Measurements from ENCODE around the gene FAM3B.

Gene FAM3B

DNA sequence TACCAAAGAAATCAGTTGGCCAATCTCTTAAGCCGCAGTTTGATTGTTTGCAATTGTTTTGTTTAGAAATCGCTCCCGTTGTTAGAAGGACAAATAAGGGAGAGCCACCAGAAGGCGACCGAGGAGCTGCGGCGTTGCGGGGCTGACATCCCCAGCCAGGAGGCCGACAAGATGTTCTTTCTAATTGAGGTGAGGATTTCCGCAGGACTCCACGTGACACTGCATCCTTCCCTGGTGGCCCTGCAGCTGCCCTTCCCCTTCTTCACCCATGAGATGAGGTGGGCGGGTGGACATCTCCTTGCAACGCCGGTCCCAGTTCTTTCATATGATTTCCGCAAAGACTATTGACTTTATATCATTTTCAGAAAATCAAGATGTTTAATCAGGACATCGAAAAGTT, 82.2 kb downstream of the FAM3B start:
- TF ChIP-seq, protein P1, sequence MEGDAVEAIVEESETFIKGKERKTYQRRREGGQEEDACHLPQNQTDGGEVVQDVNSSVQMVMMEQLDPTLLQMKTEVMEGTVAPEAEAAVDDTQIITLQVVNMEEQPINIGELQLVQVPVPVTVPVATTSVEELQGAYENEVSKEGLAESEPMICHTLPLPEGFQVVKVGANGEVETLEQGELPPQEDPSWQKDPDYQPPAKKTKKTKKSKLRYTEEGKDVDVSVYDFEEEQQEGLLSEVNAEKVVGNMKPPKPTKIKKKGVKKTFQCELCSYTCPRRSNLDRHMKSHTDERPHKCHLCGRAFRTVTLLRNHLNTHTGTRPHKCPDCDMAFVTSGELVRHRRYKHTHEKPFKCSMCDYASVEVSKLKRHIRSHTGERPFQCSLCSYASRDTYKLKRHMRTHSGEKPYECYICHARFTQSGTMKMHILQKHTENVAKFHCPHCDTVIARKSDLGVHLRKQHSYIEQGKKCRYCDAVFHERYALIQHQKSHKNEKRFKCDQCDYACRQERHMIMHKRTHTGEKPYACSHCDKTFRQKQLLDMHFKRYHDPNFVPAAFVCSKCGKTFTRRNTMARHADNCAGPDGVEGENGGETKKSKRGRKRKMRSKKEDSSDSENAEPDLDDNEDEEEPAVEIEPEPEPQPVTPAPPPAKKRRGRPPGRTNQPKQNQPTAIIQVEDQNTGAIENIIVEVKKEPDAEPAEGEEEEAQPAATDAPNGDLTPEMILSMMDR (IDR thresholded peaks at IDR 0.05; ENCODE audit: borderline replicate concordance, control extremely low read depth, extremely low read depth, insufficient read depth, missing control alignments), result no peak
- DNase-seq (ENCODE audit: low spot score), result no peak
- in situ Hi-C loops (cut with MboI; ENCODE audit: low sequenced_read_pairs, unreplicated experiment), result no loop called here

DNA sequence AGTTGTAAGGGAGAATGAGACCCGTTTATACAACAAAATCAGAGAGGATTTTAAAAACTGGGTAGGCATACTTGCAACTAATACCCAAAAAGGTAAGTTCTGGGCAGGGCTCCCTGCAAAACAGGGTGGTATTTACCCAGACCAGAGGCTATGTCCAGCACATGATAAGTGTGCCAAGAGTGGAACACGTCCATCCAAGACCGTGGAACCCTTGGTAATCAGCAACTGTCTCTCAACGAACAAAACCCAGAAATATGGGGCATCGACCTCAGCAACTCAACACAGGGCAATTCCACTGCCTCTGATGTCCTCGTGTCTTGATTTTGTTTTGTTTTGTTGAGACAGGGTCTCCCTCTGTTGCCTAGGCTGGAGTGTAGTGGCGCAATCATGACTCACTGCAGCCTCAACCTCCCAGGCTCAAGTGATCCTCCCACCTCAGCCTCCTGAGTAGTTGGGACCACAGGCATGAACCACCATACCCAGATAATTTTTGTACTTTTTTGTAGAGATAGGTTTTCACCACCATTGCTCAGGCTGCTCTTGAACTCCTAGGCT, 82.7 kb downstream of the FAM3B start:
- TF ChIP-seq, protein P1 (IDR thresholded peaks at IDR 0.05; ENCODE audit: borderline replicate concordance, control extremely low read depth, extremely low read depth, insufficient read depth, missing control alignments), result no peak
- in situ Hi-C loops (cut with MboI; ENCODE audit: low sequenced_read_pairs, unreplicated experiment), result no loop called here
- no peak for DNase-seq (ENCODE audit: low spot score)

DNA sequence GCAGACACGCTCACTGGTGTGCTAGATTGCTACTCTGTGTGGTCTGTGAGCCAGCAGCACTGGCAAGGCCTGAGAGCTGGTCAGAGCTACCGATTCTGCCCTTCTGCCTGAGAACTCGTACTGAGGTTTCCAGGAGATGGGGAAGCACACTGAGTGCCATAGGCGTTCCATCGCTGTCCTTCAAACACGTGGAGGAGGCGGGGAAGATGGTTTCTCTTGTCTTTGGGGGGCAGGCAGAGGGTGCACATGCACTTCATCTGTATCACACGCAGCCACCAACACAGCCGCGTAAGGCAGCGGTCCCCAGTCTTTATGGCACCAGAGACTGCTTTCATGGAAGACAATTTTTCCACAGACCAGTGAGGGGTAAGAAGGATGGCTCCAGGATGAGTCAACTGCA, 85.6 kb downstream of the FAM3B start:
- DNase-seq (ENCODE audit: low spot score), result no peak
- TF ChIP-seq, protein P1 (IDR thresholded peaks at IDR 0.05; ENCODE audit: borderline replicate concordance, control extremely low read depth, extremely low read depth, insufficient read depth, missing control alignments), result no peak
- in situ Hi-C loops (cut with MboI; ENCODE audit: low sequenced_read_pairs, unreplicated experiment), result no loop called here

DNA sequence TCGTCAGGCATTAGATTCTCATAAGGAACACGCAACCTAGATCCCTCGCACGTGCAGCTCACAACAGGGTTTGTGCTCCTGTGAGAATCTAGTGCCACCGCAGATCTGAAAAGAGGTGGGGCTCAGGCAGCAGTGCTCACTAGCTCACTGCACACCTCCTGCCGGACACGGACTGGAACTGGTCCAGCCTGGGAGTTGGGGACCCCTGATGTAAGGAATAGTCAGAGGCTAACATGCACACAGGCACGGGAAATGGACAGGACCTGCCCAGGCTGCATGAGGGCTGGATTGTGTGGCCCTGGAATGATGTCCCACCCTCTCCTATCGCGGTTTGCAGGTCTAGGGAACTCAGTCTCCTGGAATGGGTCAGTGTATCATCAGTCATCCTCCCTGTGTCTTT, 86.2 kb downstream of the FAM3B start:
- in situ Hi-C loops (cut with MboI; ENCODE audit: low sequenced_read_pairs, unreplicated experiment), result no loop called here
- no peak for DNase-seq (ENCODE audit: low spot score)
- TF ChIP-seq, protein P1 (IDR thresholded peaks at IDR 0.05; ENCODE audit: borderline replicate concordance, control extremely low read depth, extremely low read depth, insufficient read depth, missing control alignments), result no peak

DNA sequence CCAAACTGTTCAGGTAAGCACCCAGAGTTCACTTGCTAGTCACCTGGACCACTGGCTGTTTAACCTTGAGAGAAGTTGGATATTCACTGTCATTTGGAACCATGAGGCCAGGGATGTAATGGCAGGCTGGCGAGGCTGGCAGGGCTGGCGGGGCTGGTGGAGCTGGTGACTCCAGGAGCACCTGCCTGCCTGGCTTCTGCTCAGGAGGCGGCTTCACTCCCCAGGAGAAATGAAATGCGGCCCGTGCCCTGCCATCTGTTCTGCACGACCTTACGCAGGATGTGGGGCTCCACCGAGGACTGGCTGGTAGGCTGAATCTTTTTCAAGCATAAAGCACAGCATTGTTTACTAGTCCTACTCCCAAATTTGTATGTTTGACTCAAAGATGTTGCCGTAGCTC, 86.7 kb downstream of the FAM3B start:
- TF ChIP-seq, protein P1 (IDR thresholded peaks at IDR 0.05; ENCODE audit: borderline replicate concordance, control extremely low read depth, extremely low read depth, insufficient read depth, missing control alignments), result no peak
- in situ Hi-C loops (cut with MboI; ENCODE audit: low sequenced_read_pairs, unreplicated experiment), result no loop called here
- no peak for DNase-seq (ENCODE audit: low spot score)

DNA sequence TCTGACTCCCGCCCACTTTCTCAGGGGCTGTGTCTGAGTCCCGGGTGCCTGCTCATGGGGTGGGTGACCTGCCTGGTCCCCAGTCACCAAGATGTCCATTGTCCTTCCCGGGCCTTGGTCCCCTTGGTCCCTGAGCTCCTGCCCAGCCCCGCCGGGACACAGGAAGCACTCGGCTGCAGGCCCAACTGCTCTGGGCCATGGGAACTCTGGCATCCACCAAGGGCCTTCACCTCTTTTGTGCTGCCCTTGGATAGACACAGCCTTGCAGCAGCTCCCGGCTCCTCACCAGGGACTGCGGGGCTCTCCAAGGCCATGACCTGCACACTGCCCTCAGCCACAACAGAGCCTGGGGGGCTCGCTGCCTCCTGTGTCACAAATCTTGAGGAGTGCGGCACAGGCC, 87.4 kb downstream of the FAM3B start:
- TF ChIP-seq, protein P1 (IDR thresholded peaks at IDR 0.05; ENCODE audit: borderline replicate concordance, control extremely low read depth, extremely low read depth, insufficient read depth, missing control alignments), result no peak
- in situ Hi-C loops (cut with MboI; ENCODE audit: low sequenced_read_pairs, unreplicated experiment), result no loop called here
- DNase-seq (ENCODE audit: low spot score), result no peak

DNA sequence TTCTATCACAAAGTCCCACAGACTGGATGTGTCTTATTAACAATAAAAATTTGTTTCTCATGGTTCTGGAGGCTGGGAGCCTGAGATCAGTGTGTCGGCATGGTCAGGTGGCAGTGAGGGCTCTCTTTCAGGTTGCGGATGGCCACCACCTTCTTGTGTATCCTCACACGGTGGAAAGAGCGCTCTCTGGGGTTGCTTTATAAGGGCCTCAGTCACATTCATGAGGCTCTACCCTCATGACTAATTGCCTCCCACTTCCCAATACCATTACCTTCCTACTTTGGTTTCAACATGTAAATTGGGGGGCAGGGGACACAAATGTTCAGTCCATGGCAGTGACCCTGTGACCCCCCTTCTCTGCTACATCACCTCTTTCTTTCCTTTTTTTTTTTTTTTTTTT, 88.7 kb downstream of the FAM3B start:
- DNase-seq (ENCODE audit: low spot score), result no peak
- TF ChIP-seq, protein P1 (IDR thresholded peaks at IDR 0.05; ENCODE audit: borderline replicate concordance, control extremely low read depth, extremely low read depth, insufficient read depth, missing control alignments), result no peak
- in situ Hi-C loops (cut with MboI; ENCODE audit: low sequenced_read_pairs, unreplicated experiment), result no loop called here
